ENCODE results near the gene KIRREL3. TPM values are rescaled to one million over a fixed set of nuclear protein-coding genes. Genes with fewer than 3 reads are reported as not detected.

The KIRREL3 gene
- total and polyA plus RNA-seq, 2 donors (not counting 3 experiments of a cell fraction or from before 2014, with no cell fraction given) = not detected

- ChIA-PET POLR2A (no interaction called here), CTCF (no interaction called here)
- FAIRE-seq = no peak
- no TSS peak for BruUV-seq (replicated peaks)
- TF ChIP-seq JUN (IDR thresholded peaks at IDR 0.05; ENCODE audit: borderline replicate concordance, insufficient read depth, insufficient read length, low read depth) = no peak
- TF ChIP-seq MYC (IDR thresholded peaks at IDR 0.05; ENCODE audit: low read depth, low read length) = no peak
- TF ChIP-seq POLR2A (IDR thresholded peaks at IDR 0.05; ENCODE audit: low read depth, low read length) = no peak
- no peak for TF ChIP-seq MAX (IDR thresholded peaks at IDR 0.05; ENCODE audit: insufficient read depth, insufficient read length)
- TF ChIP-seq FOS (IDR thresholded peaks at IDR 0.05; ENCODE audit: borderline replicate concordance, insufficient read depth, low read length) = no peak
- TF ChIP-seq GATA2 (IDR thresholded peaks at IDR 0.05; ENCODE audit: insufficient read depth, insufficient read length, low read depth, low read length) = no peak
- TF ChIP-seq EZH2 (IDR thresholded peaks at IDR 0.05; ENCODE audit: borderline replicate concordance, low read depth, low read length, severe bottlenecking) = no peak
- no peak for TF ChIP-seq POLR2AphosphoS5 (IDR thresholded peaks at IDR 0.05; ENCODE audit: insufficient read depth, low read depth, low read length)
- TF ChIP-seq, protein P1, sequence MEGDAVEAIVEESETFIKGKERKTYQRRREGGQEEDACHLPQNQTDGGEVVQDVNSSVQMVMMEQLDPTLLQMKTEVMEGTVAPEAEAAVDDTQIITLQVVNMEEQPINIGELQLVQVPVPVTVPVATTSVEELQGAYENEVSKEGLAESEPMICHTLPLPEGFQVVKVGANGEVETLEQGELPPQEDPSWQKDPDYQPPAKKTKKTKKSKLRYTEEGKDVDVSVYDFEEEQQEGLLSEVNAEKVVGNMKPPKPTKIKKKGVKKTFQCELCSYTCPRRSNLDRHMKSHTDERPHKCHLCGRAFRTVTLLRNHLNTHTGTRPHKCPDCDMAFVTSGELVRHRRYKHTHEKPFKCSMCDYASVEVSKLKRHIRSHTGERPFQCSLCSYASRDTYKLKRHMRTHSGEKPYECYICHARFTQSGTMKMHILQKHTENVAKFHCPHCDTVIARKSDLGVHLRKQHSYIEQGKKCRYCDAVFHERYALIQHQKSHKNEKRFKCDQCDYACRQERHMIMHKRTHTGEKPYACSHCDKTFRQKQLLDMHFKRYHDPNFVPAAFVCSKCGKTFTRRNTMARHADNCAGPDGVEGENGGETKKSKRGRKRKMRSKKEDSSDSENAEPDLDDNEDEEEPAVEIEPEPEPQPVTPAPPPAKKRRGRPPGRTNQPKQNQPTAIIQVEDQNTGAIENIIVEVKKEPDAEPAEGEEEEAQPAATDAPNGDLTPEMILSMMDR (IDR thresholded peaks at IDR 0.05; ENCODE audit: extremely low read depth in 1 of 2, insufficient read depth in 1 of 2, low read depth in 1 of 2, low read length in 2 of 2) = no peak
- H3K4me2 ChIP-seq (ENCODE audit: insufficient read depth, low read length) = no peak overlapping the region
- DNase-seq (ENCODE audit: low read depth, low spot score) = no peak
- H3K4me3 ChIP-seq (replicated peaks in 1 of 3; ENCODE audit: insufficient read depth in 1 of 3, low read depth in 1 of 3, low read length in 3 of 3) = no peak overlapping the region
- H4K20me1 ChIP-seq (replicated peaks; ENCODE audit: control insufficient read depth, extremely low read depth, insufficient read depth, low read length) = no peaks in the 10 kb centered on the region
- intact Hi-C loops (cut with micrococcal nuclease) = no loop called here
- H3K9me3 ChIP-seq (replicated peaks; ENCODE audit: control insufficient read depth, insufficient read depth, low read length) = peaks cover 3% of the 10 kb centered on the region
- dilution Hi-C loops (cut with MboI; ENCODE audit: extremely low pct_ligation_motif_present, low sequenced_read_pairs) = no loop called here
- no peaks in the 10 kb centered on the region for H3K36me3 ChIP-seq (ENCODE audit: control insufficient read depth in 2 of 2, extremely low read depth in 1 of 2, insufficient read depth in 2 of 2, low read length in 2 of 2)
- no peaks in the 10 kb centered on the region for H3K27me3 ChIP-seq (ENCODE audit: control insufficient read depth in 2 of 2, insufficient read depth in 2 of 2, low read length in 2 of 2)
- H3K4me1 ChIP-seq (ENCODE audit: control insufficient read depth, extremely low read depth, insufficient read depth, low read length) = no peaks in the 10 kb centered on the region
- H2AFZ ChIP-seq (ENCODE audit: low read depth, low read length) = no peak overlapping the region
- H3K79me2 ChIP-seq (ENCODE audit: control insufficient read depth, insufficient read depth, low read length) = no peaks in the 10 kb centered on the region
- H3K27ac ChIP-seq (ENCODE audit: insufficient read depth, low read depth, low read length) = no peak overlapping the region
- no peak overlapping the region for H3K9ac ChIP-seq (replicated peaks; ENCODE audit: extremely low read depth, insufficient read depth, low read length)
- no peaks in the 10 kb centered on the region for H3K9me1 ChIP-seq (replicated peaks; ENCODE audit: control insufficient read depth, extremely low read depth, insufficient read depth, low read length)
These were observed 85.6 kb downstream of the KIRREL3 start for GRCh38 chr11:126914941-126915340.

Measured in endothelial cell of umbilical vein (primary cell).